Posterior cingulate gyrus (tissue), 11 donors: ENCODE measurements around the gene AKT1S1.

Experiments used
- DNase-seq, 10 donors: peaks; one replicate each; pipeline versions ENCODE4 v3.0.0 to v3.0.0-alpha.2; 2020 to 2021; ENCODE audit warnings: mixed read lengths in 3 of 10
- intact Hi-C: fragments of 100-400 bp; cut with DNase I; formaldehyde crosslinking; loops from one replicate; pipeline ENCODE4 v1.15.1; 2023

AKT1S1 gene

DNA sequence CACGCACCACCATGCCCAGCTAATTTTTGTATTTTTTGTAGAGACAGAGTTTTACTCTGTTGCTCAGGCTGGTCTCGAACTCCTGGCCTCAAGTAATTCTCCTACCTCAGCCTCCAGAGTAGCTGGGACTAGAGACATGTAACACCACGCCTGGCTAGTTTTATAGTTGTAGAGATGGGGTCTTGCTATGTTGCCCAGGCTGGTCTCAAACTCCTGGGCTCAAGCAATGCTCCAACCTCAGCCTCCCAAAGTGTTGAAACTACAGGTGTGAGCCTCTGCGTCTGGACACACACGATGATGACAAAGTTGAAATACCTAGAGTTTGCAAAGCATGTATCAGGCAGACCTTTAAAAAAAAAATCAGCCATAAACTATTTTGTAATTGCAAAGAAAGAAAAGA is 30.7 kb downstream of the AKT1S1 start:
- no peak for DNase-seq
- intact Hi-C loops: no loop called here

DNA sequence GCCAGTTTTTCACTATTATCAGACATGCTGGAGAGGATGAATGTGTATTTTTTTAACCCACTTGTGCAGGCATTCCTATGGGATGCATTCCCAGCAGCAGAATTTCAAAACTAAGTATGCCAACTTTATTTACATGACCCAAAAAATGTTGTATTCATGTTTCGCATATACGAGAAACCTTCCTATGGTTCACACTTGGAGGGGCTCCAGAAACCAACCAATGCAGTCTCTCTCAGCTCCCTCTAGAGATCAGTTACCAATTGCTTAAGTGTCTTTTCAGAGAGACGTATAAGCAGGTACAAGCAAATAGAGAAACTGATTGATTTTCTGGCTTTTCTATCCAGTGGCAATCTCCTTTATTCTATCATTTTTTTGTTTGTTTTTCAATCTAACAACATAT is 31.7 kb downstream of the AKT1S1 start:
- intact Hi-C loops: no loop called here
- no peak for DNase-seq

DNA sequence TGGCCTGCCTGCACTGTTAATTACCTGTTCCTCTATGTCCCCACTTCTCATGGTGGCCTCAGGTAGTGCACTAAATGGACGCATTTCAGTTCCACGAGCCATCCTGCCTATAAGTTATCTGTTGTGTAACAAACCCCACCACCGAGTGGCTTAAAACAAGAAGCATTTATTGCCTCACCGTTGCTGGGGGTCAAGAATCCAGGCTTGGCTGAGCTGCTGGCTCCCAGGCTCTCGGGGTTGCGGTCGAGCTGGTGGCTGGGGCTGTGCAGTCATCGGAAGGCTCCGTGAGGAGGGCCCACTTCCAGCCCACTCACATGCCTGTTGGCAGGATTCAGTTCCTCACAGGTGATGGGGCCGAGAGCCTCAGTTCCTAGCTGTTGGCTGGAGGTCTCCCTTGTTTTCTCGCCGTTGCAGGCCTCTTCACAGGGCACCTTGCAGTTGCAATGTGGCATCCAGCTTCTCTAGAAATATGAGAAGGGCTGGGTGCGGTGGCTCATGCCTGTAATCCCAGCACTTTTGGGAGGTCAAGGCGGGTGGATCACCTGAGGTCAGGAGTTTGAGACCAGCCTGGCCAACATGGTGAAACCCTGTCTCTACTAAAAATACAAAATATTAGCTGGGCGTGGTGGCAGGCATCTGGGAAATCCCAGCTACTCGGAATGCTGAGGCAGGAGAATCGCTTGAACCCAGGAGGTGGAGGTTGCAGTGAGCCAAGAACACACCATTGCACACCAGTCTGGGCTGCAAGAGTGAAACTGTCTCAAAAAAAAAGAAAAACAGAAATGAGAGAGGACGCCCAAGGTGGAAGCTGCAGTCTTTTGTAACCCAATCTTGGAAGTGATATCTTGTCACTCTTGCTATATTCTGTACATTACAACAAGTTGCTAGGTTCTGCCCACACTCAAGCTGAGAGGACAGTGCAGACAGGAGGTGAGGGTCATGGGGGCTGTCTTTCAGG is 32.7 kb downstream of the AKT1S1 start:
- DNase-seq: no peak
- intact Hi-C loops: no loop called here

DNA sequence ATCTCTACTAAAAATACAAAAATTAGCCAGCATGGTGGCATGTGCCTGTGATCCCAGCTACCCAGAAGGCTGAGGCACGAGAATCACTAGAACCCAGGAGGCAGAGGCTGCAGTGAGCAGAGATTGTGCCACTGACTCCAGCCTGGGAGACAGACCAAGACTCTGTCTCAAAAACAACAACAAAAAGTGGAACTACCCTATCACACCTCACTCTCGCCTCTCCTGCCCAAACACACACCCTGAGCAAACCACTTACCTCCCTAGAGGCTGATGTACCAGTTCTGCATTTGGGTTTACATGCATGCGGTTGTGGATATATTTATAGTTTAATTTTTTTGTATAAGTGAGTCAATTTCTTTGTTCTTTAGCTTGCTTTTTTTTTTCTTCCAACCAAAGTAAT is 33.9 kb downstream of the AKT1S1 start:
- DNase-seq: no peak
- intact Hi-C loops: no loop called here

- intact Hi-C loops: no loop called here
Measured at GRCh38 chr19:49840736-49841249, 36.4 kb downstream of the AKT1S1 start.

GRCh38 chr19:49840321-49840720 is 36.8 kb downstream of the AKT1S1 start:
- intact Hi-C loops: no loop called here
- no peak for DNase-seq

More at GRCh38 chr19:49840736-49841249, 36.4 kb downstream of the AKT1S1 start:
- DNase-seq: peak in 1 of 10 donors; percentile 44

DNA sequence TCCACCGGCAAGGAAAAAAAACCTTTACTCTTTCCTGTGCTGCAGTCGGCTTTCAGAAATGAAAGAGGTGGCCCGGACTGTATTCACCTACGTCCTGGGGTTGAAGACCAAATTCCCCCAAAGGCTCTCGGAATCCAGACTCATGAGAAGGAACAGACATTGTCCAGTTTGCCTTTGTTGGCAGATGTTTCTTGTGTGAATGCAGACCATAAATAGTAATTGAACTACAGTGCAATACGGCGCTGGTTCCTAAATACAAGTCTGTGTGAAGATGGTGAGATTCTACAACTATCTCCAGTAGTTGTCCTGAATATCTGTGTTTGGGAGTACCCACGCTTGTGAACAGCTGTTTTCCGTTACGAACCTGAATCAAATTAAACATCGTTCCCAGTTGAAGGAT is 37.4 kb downstream of the AKT1S1 start:
- intact Hi-C loops: no loop called here
- no peak for DNase-seq

GRCh38 chr19:49838885-49839588 is 38.1 kb downstream of the AKT1S1 start:
- DNase-seq: no peak
- intact Hi-C loops: no loop called here

DNA sequence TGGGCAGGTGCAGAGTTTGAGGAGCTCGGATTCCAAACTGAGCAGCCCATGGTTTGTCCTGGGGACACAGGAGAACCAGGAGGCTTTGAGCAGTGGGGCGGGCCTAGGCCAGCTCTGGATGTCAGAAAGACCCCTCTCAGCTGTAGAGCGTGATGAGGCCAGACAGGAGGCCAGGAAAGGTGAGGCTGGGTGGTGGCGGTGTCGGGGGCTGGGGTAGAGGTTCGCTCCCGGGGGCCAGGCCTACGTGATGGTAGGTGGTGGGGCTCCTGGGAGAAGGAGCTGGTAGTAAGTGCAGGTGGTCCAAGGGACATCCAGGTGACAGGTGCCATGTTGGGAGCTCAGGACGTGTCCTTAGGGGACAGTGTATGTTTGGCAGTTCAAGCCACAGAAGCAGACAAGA is 39.7 kb downstream of the AKT1S1 start:
- intact Hi-C loops: no loop called here
- no peak for DNase-seq

GRCh38 chr19:49837009-49837310 is 40.2 kb downstream of the AKT1S1 start:
- intact Hi-C loops: no loop called here
- DNase-seq: no peak

- DNase-seq: peak in 1 of 10 donors; percentile 46
- intact Hi-C loops: no loop called here
Measured at GRCh38 chr19:49836176-49837008, 40.8 kb downstream of the AKT1S1 start.

GRCh38 chr19:49835562-49835961 is 41.6 kb downstream of the AKT1S1 start:
- DNase-seq: no peak
- intact Hi-C loops: no loop called here

GRCh38 chr19:49833599-49833998 is 43.6 kb downstream of the AKT1S1 start:
- peak in 1 of 10 donors; percentile 43 for DNase-seq
- intact Hi-C loops: no loop called here

- intact Hi-C loops: no loop called here
- DNase-seq: no peak
Measured at GRCh38 chr19:49832556-49832955, 44.6 kb downstream of the AKT1S1 start.

DNA sequence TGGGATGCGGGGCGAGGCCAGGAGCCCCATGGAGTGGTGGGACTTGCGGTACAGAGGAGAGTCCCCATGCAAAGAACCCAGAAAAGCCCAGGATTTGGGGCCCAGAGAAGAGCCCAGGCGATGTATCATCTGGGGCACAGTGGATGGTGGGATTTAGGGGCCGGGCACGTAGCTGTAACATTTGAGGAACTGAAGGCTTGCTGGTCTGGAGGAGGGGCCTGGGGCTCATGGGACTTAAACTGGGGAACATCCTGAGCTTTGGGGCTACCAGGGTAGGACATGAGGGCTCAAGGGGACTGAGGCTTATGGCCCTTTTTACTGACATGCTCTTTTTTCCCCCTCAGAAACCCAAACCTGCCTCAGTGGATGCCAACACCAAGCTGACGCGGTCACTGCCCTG is 45.6 kb downstream of the AKT1S1 start:
- no peak for DNase-seq
- intact Hi-C loops: no loop called here

DNA sequence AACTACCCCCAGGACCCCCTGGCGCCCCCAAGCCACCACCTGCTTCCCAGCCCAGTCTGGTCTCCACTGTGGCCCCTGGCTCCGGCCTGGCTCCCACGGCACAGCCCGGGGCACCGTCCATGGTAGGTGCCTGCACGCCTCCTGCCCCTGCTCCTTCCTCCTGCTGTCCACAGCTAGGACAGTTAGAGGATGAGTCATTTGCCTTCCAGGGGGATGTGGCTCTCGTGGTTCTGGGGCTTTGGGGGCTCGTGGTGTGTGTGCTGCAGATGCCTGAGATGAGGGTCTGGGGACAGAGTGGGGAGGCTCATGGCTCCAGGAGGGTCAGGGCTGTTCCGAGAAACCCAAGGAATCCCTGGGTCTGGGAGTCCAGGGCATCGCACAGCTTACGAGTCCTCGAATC is 46.4 kb downstream of the AKT1S1 start:
- DNase-seq: no peak
- intact Hi-C loops: no loop called here

GRCh38 chr19:49829721-49830120 is 47.4 kb downstream of the AKT1S1 start:
- DNase-seq: no peak
- intact Hi-C loops: no loop called here

GRCh38 chr19:49829200-49829599 is 48.0 kb downstream of the AKT1S1 start:
- intact Hi-C loops: no loop called here
- DNase-seq: no peak

DNA sequence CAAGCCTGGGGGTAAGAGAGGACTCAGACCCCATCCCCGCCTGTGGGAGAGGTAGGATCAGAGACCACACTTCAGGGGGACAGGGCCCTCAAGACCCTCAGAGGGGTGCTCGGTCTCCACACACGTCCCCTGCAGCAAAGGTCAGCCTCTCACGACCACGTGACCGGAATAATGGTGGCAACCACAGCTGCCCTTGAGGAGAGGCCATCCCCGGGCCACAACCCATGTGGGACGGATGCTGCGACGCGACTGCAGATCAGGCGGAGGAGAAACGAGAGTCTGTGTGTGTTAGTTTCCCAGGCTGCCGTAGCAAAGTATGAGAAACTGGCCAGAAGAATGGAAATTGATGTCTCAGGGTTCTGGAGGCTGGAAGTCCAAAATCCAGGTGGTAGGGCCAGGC is 50.1 kb downstream of the AKT1S1 start:
- DNase-seq: no peak
- intact Hi-C loops: no loop called here

GRCh38 chr19:49824662-49825061 is 52.5 kb downstream of the AKT1S1 start:
- DNase-seq: no peak
- intact Hi-C loops: no loop called here

DNA sequence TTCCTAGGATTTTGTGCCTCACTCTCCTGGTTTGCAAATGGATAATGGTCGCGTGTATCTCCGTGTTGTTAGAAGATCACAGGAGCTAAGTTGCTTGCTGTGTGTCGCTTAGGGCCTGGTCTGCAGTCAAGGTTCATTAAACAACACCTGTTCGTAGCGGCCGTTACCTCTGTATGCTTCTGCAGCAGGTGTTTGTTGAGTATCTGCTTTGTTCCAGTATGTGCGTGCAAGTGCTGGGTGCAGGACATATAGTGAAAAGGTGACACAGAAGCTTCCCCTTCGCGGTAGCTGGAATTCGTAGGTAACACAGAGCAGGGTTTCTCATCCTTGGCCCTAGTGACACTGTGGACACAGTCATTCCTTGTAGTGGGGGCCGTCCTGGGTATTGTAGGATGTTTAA is 53.7 kb downstream of the AKT1S1 start:
- intact Hi-C loops: no loop called here
- no peak for DNase-seq
